PFSK-1 (cell line): ENCODE data around the gene OSBPL10.

Experiments used
- FOXP2 ChIP-seq: optimal IDR thresholded peaks from 2 replicates; pipeline ENCODE3; 2011; ENCODE audit warnings: borderline replicate concordance, control low read depth, inconsistent platforms; ENCODE audit not compliant: insufficient read depth; ENCODE audit errors: extremely low read length, extremely low read depth
- POLR2AphosphoS5 ChIP-seq: IDR thresholded peaks from 2 replicates; pipeline ENCODE4 v1.6.1; 2012; ENCODE audit warnings: low read depth, mild to moderate bottlenecking, control low read depth, low read length, moderate library complexity
- SIN3A ChIP-seq: IDR thresholded peaks from 2 replicates; pipeline ENCODE4 v1.6.1; 2012; ENCODE audit warnings: mild to moderate bottlenecking, low read length, moderate library complexity, borderline replicate concordance; ENCODE audit not compliant: insufficient read depth
- TAF1 ChIP-seq: IDR thresholded peaks from 2 replicates; pipeline ENCODE4 v1.6.1; 2012; ENCODE audit warnings: low read length, control low read depth, borderline replicate concordance; ENCODE audit not compliant: insufficient read depth
- TF ChIP-seq, protein P1 (sequence below), 2 experiments: IDR thresholded peaks; 2 replicates each; pipeline versions ENCODE4 v1.6.1 to v1.8.0; 2011 to 2012; ENCODE audit warnings: low read depth in 2 of 2, low read length in 2 of 2, control low read depth in 1 of 2, inconsistent platforms in 1 of 2, mild to moderate bottlenecking in 1 of 2, moderate library complexity in 1 of 2; ENCODE audit not compliant: insufficient read depth in 1 of 2

Gene OSBPL10

GRCh38 chr3:31871939-31872507 lies 109.0 kb downstream of the OSBPL10 start:
- TF ChIP-seq, protein P1, sequence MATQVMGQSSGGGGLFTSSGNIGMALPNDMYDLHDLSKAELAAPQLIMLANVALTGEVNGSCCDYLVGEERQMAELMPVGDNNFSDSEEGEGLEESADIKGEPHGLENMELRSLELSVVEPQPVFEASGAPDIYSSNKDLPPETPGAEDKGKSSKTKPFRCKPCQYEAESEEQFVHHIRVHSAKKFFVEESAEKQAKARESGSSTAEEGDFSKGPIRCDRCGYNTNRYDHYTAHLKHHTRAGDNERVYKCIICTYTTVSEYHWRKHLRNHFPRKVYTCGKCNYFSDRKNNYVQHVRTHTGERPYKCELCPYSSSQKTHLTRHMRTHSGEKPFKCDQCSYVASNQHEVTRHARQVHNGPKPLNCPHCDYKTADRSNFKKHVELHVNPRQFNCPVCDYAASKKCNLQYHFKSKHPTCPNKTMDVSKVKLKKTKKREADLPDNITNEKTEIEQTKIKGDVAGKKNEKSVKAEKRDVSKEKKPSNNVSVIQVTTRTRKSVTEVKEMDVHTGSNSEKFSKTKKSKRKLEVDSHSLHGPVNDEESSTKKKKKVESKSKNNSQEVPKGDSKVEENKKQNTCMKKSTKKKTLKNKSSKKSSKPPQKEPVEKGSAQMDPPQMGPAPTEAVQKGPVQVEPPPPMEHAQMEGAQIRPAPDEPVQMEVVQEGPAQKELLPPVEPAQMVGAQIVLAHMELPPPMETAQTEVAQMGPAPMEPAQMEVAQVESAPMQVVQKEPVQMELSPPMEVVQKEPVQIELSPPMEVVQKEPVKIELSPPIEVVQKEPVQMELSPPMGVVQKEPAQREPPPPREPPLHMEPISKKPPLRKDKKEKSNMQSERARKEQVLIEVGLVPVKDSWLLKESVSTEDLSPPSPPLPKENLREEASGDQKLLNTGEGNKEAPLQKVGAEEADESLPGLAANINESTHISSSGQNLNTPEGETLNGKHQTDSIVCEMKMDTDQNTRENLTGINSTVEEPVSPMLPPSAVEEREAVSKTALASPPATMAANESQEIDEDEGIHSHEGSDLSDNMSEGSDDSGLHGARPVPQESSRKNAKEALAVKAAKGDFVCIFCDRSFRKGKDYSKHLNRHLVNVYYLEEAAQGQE (IDR thresholded peaks at IDR 0.05; ENCODE audit: insufficient read depth in 1 of 2, low read depth in 2 of 2, low read length in 2 of 2): no peak
- no peak for TF ChIP-seq POLR2AphosphoS5
- TF ChIP-seq SIN3A: no peak
- TF ChIP-seq FOXP2: no peak
- TF ChIP-seq TAF1: no peak

DNA sequence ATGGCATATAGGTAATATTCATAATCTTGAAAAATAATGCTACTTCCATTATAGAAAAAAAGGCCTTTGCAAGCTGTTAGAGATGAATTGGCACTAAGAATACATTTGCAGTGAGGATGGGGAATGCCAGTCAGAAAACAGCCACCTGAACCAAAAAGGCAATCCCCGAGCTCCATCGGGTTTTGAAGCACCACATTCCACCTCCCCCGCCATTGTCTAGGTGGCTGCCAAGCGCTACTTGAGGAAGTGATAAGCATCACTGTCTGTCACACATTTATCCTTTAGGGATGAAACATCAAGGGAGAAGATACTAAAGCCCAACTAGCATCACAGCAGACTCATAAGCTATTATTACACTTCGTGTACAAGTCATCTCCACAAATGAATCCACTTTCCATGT lies 112.8 kb downstream of the OSBPL10 start:
- TF ChIP-seq POLR2AphosphoS5: no peak
- TF ChIP-seq FOXP2: no peak
- TF ChIP-seq TAF1: no peak
- TF ChIP-seq, protein P1 (IDR thresholded peaks at IDR 0.05; ENCODE audit: insufficient read depth in 1 of 2, low read depth in 2 of 2, low read length in 2 of 2): no peak
- TF ChIP-seq SIN3A: no peak

GRCh38 chr3:31862666-31863279 lies 118.3 kb downstream of the OSBPL10 start:
- TF ChIP-seq, protein P1 (IDR thresholded peaks at IDR 0.05; ENCODE audit: insufficient read depth in 1 of 2, low read depth in 2 of 2, low read length in 2 of 2): no peak
- TF ChIP-seq FOXP2: no peak
- TF ChIP-seq POLR2AphosphoS5: no peak
- TF ChIP-seq SIN3A: no peak
- TF ChIP-seq TAF1: no peak

GRCh38 chr3:31861826-31862225 lies 119.2 kb downstream of the OSBPL10 start:
- TF ChIP-seq SIN3A (no peak), FOXP2 (no peak), POLR2AphosphoS5 (no peak), TAF1 (no peak)
- TF ChIP-seq, protein P1 (IDR thresholded peaks at IDR 0.05; ENCODE audit: insufficient read depth in 1 of 2, low read depth in 2 of 2, low read length in 2 of 2): no peak

- TF ChIP-seq POLR2AphosphoS5: no peak
- TF ChIP-seq TAF1: no peak
- TF ChIP-seq SIN3A: no peak
- TF ChIP-seq FOXP2: no peak
- TF ChIP-seq, protein P1 (IDR thresholded peaks at IDR 0.05; ENCODE audit: insufficient read depth in 1 of 2, low read depth in 2 of 2, low read length in 2 of 2): no peak
Observed at GRCh38 chr3:31859245-31859644, 121.8 kb downstream of the OSBPL10 start.
